SK-MEL-5 (cell line): ENCODE measurements around the gene TTLL10. TPM values are rescaled to one million over a fixed set of nuclear protein-coding genes. Genes with fewer than 3 reads are reported as not detected.
A peak's percentile ranks its signal among the peaks of the same experiment; 100 is the strongest.

Source experiments
- DNase-seq: peaks from one replicate; pipeline ENCODE4 v3.0.0-alpha.2; 2016; ENCODE audit warnings: low read depth, low spot score
- in situ Hi-C: cut with HindIII; loops from 2 replicates; pipeline ENCODE4 v1.10.0; 2016; ENCODE audit warnings: low sequenced_read_pairs, high pct_unique_total_duplicates, low pct_unique_long_range_greater_than_20kb
- total RNA-seq: library from RNA; depleted of rRNA; stranded (reverse); fragments of >200 nt; shearing (Covaris generic); gene quantifications from 2 replicates; pipeline ENCODE4 v1.2.3, GENCODE V29; 2014

TTLL10 gene
- total RNA-seq, 1 experiment from 2014 or later: not detected

GRCh38 chr1:1232796-1233566 is 59.3 kb downstream of the TTLL10 start:
- no peak for DNase-seq
- in situ Hi-C loops: no loop called here

DNA sequence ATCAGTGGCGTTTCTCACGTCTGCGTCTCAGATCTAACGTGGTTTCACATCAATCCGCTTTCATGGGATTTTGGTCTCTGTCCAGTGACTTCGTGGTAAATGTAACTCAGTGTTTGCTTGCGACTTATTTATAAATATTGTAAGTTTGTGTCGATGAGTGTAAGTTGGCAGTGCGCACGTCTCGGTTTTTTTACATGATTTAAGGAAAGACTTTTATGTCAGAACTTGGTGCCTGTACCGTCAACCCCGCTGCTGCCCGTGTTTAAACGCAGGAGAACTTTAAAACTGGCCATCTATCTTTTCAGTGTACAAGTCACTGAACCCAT is 59.9 kb downstream of the TTLL10 start:
- in situ Hi-C loops: no loop called here

GRCh38 chr1:1234180-1234808 is 60.6 kb downstream of the TTLL10 start:
- DNase-seq: no peak
- in situ Hi-C loops: no loop called here

More for the DNA sequence above, 59.9 kb downstream of the TTLL10 start:
- no peak for DNase-seq

GRCh38 chr1:1235016-1235744 is 61.5 kb downstream of the TTLL10 start:
- in situ Hi-C loops: no loop called here
- DNase-seq: no peak

- DNase-seq: no peak
- in situ Hi-C loops: no loop called here
Measured at GRCh38 chr1:1236176-1236763, 62.6 kb downstream of the TTLL10 start.

DNA sequence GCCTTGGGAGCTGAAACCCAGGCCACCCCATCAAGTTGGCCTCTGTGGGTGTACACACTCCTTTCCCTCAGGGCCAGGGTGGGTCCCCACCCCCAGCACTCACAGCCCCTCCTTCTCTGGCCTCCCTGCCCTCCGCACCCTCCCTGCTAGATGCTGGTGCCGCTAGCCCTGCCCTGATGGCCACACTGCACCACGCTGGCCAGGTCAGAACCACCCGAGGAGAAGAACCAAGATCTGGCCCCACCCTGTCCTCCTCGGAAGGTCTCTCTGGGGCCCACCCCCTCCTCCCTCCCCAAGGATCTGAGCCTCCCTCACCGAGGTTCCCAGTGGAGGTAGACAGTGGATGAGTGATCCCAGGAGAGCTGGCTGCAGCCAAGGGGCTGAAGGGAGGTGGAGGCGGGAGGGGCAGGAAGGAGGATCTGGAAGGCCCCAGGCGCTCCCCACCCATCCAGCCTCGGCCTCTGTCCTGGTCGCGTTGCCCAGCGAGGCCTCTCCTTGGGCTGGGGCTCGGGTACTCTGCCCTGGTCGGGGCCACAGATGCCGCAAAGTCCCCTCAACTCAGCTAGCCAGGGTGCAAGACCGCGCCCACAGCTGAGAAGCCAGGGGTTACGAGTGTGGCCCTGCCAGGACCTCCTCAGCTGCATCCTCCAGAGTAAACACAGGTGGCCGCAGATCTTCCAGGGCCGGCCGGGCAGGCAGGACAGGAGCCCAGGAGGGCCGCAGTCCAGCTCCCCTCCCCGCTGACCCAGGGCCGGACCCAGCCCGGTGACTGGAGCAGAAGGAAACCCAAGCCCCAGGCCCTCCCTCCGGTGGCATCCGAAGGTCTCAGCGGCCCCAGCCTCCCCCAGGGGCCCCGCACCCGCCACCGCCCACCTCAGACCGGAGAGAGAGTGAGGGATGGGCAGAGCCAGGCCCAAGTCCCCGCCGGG is 63.5 kb downstream of the TTLL10 start:
- no peak for DNase-seq
- in situ Hi-C loops: no loop called here

GRCh38 chr1:1237874-1238701 is 64.4 kb downstream of the TTLL10 start:
- DNase-seq: peak; percentile 17

GRCh38 chr1:1238702-1239178 is 65.1 kb downstream of the TTLL10 start:
- no peak for DNase-seq
- in situ Hi-C loops: no loop called here

More at GRCh38 chr1:1237874-1238701, 64.4 kb downstream of the TTLL10 start:
- in situ Hi-C loops: no loop called here

DNA sequence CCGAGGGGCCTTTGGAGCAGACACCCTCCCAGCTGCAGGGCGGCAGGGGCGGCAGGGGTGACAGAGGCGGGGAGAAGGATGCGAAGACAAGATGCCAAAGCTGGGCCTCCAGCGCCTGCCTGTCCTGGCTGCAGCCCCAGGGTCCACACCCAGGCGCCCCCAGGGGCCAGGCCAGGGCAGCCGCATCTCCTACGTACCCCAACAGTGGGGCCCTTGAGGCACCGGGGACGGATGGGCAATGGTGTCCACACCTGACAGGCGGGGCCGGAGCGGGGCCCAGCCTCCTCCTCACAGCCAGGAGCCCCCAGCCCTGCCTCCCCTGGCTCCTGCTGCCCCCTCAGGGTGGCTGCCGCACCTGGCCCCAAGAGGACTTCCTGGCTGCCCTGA is 65.5 kb downstream of the TTLL10 start:
- in situ Hi-C loops: no loop called here
- DNase-seq: no peak

DNA sequence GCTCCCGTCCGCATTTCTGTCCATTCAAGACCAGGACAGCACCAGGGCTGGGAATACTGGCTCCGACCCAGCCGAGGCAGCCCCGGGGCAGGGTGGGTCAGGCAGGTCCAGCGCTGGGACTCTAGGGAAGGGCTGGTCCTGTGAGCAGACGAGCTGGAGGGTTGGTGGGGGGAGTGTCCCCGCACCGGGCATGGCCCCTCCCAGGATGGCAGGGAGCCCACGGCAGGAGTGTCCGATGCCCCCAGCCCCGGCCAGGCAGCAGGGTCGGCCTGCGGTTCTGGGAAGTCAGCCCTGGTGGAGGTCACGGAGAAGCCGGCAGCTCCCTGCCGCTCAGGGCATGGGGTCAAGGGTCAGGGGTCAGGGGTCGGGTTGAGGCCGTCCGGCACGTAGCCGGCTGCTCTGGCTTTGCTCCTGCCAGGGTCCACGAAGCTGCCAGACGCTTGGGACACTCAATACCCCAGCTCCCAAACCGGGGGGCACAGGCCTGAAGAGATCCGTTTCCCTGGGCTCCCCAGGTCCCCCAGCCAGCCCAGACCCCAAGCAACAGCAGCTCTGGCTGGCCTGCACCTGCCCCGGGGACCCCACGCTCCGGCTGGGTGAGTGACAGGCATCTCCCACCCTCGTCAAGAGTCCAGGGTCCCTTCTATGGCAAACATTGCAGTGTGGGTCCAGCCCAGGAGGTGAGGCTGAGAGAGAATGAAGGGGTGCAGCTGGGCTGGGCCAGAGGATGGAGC is 66.1 kb downstream of the TTLL10 start:
- in situ Hi-C loops: no loop called here
- no peak for DNase-seq

DNA sequence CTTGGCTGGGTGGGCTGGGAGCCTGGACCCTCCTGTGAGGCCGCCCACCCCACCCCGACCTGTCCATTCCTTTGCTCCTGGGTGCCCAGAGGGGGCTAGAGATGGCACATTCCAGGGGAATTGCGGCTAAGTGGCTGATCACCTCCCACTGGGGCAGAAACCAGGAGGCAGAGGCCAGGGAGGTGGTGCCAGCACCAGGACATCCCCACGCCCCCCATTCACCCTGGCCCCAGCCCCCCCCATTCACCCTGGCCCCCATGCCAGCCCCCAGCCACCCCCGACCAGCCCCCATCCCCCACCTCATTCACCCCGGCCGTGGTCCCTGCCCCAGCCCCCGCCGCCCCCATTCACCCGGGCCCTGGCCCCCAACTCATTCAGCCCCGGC is 66.7 kb downstream of the TTLL10 start:
- no peak for DNase-seq
- in situ Hi-C loops: no loop called here

DNA sequence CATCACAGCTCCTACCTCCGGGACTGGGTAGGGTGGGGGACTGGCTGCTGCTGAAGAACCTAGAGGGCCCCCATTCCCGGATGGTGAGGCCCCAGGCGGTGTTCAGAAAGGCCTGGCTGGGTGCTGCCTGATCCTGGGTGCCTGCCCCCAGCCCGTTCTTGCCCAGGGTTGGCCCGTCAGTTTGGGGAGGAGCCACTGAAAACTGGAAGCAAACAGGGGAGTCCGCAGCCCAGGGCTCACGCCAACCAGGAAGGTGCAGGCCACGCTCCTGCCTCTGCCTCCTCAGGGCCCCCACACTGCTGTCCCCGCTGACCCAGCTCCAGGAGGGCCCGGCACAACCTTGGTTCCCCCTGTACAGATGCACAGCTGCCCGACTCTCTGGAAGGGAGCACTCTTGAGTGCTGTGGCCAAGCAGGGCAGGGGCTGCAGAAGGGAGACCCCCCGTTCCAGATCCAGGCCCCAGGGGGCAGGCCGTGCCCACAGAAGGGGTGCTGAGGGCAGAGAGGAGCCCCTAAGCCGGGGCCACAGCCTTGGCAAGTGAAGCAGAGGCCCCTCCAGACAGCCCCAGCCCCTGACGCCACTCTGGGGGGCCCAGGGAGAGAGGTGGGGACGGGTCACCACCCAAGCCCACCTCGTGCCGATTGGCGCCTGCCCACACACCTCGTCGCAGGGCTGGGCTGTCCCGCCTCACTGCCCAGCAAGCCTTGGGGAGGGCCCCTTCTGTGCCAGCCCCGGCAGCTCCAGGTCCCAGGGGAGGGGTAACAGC is 67.3 kb downstream of the TTLL10 start:
- no peak for DNase-seq
- in situ Hi-C loops: no loop called here

DNA sequence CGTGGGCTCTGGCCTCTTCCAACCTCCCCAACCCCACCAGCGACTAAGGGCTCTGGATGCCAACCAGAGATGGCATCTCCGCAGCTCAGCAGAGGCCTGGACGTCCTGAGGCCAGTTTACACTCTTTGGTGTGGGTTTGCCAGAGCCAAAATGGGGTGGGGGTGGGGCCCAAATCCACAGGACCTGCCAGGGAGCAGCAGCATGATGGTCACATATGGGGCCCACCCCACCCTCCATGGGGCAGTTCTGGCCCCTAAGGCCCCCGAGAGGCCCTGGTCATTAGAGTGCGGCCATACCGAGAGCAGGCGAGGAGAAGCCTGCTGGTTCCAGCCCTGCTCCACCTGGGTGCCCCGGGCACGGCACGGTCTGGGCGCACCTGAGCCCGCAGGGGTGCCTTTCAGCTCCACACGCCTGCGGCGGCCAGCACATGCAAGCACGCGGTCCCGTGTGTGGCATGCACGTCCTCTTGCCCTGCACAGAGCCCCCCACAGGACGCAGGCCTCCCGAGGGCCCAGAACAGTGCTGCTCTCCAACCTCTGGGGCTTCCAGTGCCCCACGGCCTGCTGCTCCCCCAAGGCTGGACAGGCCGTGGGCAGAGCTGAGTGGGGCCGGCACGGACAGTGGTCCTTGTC is 68.0 kb downstream of the TTLL10 start:
- DNase-seq: no peak
- in situ Hi-C loops: no loop called here

GRCh38 chr1:1242461-1243265 is 69.0 kb downstream of the TTLL10 start:
- DNase-seq: no peak
- in situ Hi-C loops: no loop called here
